KMS-11 (cell line): ENCODE results near the gene ANKRA2.

Experiments used
- H2AFZ ChIP-seq: fragments of 200-600 bp; sonication (generic); 2 replicates; pipeline ENCODE4 v1.6.1; 2016; ENCODE audit warnings: antibody characterized with exemption, mixed run types, low read depth
- H3K27ac ChIP-seq: fragments of 200-600 bp; sonication (generic); 2 replicates; pipeline ENCODE4 v1.6.1; 2016; ENCODE audit warnings: mild to moderate bottlenecking, mixed run types
- H3K27me3 ChIP-seq: fragments of 200-600 bp; sonication (generic); 2 replicates; pipeline ENCODE4 v1.6.1; 2017; ENCODE audit warnings: mild to moderate bottlenecking, low read depth, mixed run types, moderate library complexity; ENCODE audit not compliant: insufficient read depth
- H3K36me3 ChIP-seq: fragments of 200-600 bp; sonication (generic); 2 replicates; pipeline ENCODE4 v1.6.1; 2017; ENCODE audit warnings: mild to moderate bottlenecking, mixed run types; ENCODE audit not compliant: insufficient read depth
- H3K4me1 ChIP-seq: fragments of 200-600 bp; sonication (generic); 2 replicates; pipeline ENCODE4 v1.6.1; 2016; ENCODE audit warnings: mild to moderate bottlenecking, low read depth, mixed run types; ENCODE audit not compliant: poor library complexity, severe bottlenecking
- H3K4me2 ChIP-seq: fragments of 200-600 bp; sonication (generic); 2 replicates; pipeline ENCODE4 v1.7.0; 2016; ENCODE audit warnings: mild to moderate bottlenecking, mixed run types
- H3K4me3 ChIP-seq: fragments of 200-600 bp; sonication (generic); IDR thresholded peaks from 2 replicates; pipeline ENCODE4 v1.6.1; 2017; ENCODE audit warnings: low read depth, low read length, mixed read lengths; ENCODE audit not compliant: insufficient read depth
- H3K79me2 ChIP-seq: fragments of 200-600 bp; sonication (generic); 2 replicates; pipeline ENCODE4 v1.6.1; 2016; ENCODE audit warnings: low read depth, mixed run types; ENCODE audit not compliant: insufficient read depth
- H3K9ac ChIP-seq: fragments of 200-600 bp; sonication (generic); 2 replicates; pipeline ENCODE4 v1.6.1; 2016; ENCODE audit warnings: mild to moderate bottlenecking, mixed run types
- H4K20me1 ChIP-seq: fragments of 200-600 bp; sonication (generic); 2 replicates; pipeline ENCODE4 v1.6.1; 2016; ENCODE audit warnings: mild to moderate bottlenecking, mixed run types; ENCODE audit not compliant: insufficient read depth
- TF ChIP-seq, protein P1 (sequence below): fragments of 200-600 bp; sonication (generic); conservative IDR thresholded peaks from 2 replicates; pipeline ENCODE4 v1.6.1; 2017; ENCODE audit warnings: low read depth, mild to moderate bottlenecking, antibody characterized with exemption, low read length, moderate library complexity, mixed read lengths

ANKRA2 gene

DNA sequence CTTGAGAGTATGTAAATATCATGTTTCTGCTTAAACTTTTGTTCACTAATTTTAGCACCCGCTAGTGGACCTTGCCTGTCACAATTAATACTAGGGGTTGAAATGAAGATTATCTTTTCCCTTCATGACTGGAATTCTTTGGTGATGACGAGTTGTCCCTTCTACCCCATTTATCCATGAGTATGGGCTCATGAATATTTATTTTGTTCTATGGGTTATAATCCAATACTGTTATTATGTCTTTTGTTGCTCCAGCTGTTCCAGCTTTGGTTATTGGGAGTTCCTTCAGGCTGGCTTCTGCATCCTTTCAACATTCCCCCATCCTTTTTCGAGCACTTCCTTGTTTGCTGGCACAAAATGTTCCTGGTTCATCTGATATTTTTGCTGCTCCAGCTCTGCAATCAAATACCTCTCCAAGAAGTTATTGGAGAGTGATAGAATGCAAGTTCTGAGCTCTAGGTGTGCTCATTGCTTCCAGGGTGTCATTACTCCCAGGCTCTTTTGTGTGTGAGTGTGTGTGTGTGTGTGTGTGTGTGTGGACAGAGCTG lies 40.8 kb upstream of the ANKRA2 start:
- Histone ChIP-seq H3K27ac (no peak overlapping the region), H2AFZ (no peak overlapping the region), H3K27me3 (no peaks in the 10 kb centered on the region), H3K4me2 (no peak overlapping the region), H3K9ac (no peak overlapping the region), H3K79me2 (no peaks in the 10 kb centered on the region), H3K4me3 (no peak overlapping the region), H4K20me1 (no peaks in the 10 kb centered on the region), H3K4me1 (no peaks in the 10 kb centered on the region), H3K36me3 (no peaks in the 10 kb centered on the region)
- TF ChIP-seq, protein P1, sequence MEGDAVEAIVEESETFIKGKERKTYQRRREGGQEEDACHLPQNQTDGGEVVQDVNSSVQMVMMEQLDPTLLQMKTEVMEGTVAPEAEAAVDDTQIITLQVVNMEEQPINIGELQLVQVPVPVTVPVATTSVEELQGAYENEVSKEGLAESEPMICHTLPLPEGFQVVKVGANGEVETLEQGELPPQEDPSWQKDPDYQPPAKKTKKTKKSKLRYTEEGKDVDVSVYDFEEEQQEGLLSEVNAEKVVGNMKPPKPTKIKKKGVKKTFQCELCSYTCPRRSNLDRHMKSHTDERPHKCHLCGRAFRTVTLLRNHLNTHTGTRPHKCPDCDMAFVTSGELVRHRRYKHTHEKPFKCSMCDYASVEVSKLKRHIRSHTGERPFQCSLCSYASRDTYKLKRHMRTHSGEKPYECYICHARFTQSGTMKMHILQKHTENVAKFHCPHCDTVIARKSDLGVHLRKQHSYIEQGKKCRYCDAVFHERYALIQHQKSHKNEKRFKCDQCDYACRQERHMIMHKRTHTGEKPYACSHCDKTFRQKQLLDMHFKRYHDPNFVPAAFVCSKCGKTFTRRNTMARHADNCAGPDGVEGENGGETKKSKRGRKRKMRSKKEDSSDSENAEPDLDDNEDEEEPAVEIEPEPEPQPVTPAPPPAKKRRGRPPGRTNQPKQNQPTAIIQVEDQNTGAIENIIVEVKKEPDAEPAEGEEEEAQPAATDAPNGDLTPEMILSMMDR: no peak

DNA sequence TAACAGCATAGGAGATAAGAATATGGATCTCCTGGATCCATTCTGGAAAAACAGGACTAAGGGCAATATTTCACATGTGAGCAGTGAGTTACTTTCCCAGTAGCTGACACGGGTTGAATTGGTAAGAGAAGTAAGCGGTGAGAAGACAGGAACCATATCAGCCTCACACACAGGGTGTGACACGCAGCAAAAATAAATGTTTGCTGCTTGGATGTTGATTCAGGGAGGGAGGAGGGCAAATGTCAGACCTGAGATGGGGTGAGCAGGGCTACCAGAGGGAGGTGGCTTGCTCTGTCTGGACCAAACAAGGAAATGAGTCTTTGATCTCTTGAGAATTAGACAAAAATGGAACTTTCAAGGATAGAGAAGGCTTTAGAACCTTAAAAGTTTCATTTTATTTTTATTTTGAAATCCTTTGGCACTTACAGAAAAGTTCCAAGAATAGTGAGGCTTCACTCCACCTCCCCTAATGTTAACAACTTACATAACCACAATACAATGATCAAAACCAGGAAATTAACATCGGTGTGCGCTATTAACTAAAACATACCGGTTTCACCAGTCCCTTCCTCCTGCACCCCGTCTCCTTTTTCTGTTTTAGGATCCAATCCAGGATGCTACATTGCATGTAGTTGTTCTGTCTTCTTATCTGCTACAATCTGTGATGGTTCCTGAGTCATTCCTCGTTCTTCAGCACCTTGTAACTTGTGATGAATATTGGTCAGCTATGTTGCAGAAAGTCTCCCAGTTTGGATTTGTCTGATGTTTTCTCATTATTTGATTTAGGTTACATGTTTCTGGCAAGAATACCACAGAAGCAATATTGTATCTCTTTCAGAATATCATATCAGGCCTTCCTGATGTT lies 40.0 kb upstream of the ANKRA2 start:
- Histone ChIP-seq H3K4me1 (no peaks in the 10 kb centered on the region), H3K4me2 (no peak overlapping the region), H3K79me2 (no peaks in the 10 kb centered on the region), H3K27ac (no peak overlapping the region), H4K20me1 (no peaks in the 10 kb centered on the region), H3K4me3 (no peak overlapping the region), H2AFZ (no peak overlapping the region), H3K36me3 (no peaks in the 10 kb centered on the region), H3K9ac (no peak overlapping the region), H3K27me3 (no peaks in the 10 kb centered on the region)
- TF ChIP-seq, protein P1: no peak

DNA sequence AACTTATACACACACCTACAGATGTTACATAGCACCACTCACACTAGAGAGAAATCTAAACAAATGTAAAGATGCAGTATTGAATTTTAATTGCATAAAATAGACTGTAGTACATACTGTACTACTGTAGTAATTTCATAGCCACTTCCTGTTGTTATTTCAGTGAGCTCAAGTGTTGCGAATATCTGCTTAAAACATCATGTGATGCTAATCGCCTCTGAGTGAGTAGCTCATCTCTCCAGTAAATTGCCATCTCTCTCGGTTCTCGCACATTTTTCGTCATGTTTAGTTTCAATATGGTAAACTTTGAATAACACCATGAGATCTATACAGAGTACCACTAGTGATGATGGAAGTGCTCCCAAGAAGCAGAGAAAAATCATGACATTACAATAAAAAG lies 38.6 kb upstream of the ANKRA2 start:
- H3K27ac ChIP-seq: no peak overlapping the region
- no peaks in the 10 kb centered on the region for H3K27me3 ChIP-seq
- no peak overlapping the region for H3K9ac ChIP-seq
- H3K79me2 ChIP-seq: no peaks in the 10 kb centered on the region
- H3K36me3 ChIP-seq: no peaks in the 10 kb centered on the region
- H3K4me3 ChIP-seq: no peak overlapping the region
- no peaks in the 10 kb centered on the region for H4K20me1 ChIP-seq
- H3K4me1 ChIP-seq: no peaks in the 10 kb centered on the region
- TF ChIP-seq, protein P1: no peak
- no peak overlapping the region for H3K4me2 ChIP-seq
- no peak overlapping the region for H2AFZ ChIP-seq

DNA sequence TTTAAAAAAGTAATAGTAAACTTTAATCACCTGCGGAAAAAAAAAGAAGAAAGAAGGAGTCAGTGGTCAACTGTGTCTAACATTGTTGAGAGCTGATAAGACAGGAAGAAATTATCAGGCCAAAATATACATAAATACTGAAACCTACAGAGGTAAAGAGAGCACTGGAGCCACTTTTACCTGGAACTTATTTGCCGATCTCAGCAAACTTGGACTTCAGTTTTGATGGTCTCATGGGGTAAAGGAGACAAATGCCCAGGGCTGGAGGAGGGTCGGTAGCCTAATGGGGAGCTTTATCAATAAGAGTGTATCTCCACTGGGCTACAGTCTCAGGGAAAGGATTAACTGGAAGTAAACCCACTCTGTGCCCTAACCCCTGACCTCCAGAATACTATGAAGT lies 33.9 kb upstream of the ANKRA2 start:
- TF ChIP-seq, protein P1: no peak
- Histone ChIP-seq H3K27me3 (no peaks in the 10 kb centered on the region), H3K79me2 (no peaks in the 10 kb centered on the region), H3K36me3 (no peaks in the 10 kb centered on the region), H4K20me1 (no peaks in the 10 kb centered on the region), H3K27ac (no peak overlapping the region), H3K4me2 (no peak overlapping the region), H2AFZ (no peak overlapping the region), H3K4me3 (no peak overlapping the region), H3K9ac (no peak overlapping the region), H3K4me1 (no peaks in the 10 kb centered on the region)
